Kidney epithelial cell (primary cell): Measurements from ENCODE around the gene SIRT1. TPM values are rescaled to one million over a fixed set of nuclear protein-coding genes. Genes with fewer than 3 reads are reported as not detected.
"Not testable (repeated sequence)": the region's sequence is repeated elsewhere in the genome, so short reads cannot be mapped to it uniquely, and the experiment has no call there.

ENCODE experiments used
- DNase-seq: peaks from one replicate; pipeline ENCODE4 v3.0.0-alpha.2; 2010; ENCODE audit warnings: low read depth
- H3K27me3 ChIP-seq: 2 replicates; pipeline ENCODE4 v1.6.0; 2011; ENCODE audit warnings: low read length; ENCODE audit not compliant: control insufficient read depth, insufficient read depth
- H3K36me3 ChIP-seq: 2 replicates; pipeline ENCODE4 v1.5.1; 2011; ENCODE audit warnings: low read length; ENCODE audit not compliant: control insufficient read depth, insufficient read depth
- H3K4me3 ChIP-seq: 2 replicates; pipeline ENCODE4 v1.5.1; 2011; ENCODE audit warnings: low read depth, mild to moderate bottlenecking, control low read depth, low read length
- CTCF ChIP-seq: IDR thresholded peaks from 2 replicates; pipeline ENCODE4 v1.5.1; 2011; ENCODE audit warnings: mild to moderate bottlenecking, moderate library complexity, low read length, control low read depth, inconsistent platforms; ENCODE audit not compliant: insufficient read depth, poor library complexity, severe bottlenecking
- total RNA-seq: library from RNA; depleted of rRNA; stranded (reverse); fragments of >200 nt; gene quantifications from 2 replicates; pipeline ENCODE4 v1.2.3, GENCODE V29; 2015

SIRT1 gene
- total RNA-seq, 1 donor from 2014 or later = 20.5 TPM

- Histone ChIP-seq H3K4me3 (no peak overlapping the region), H3K36me3 (no peaks in the 10 kb centered on the region), H3K27me3 (no peaks in the 10 kb centered on the region)
- DNase-seq = no peak
- no peak for TF ChIP-seq CTCF
Observed at GRCh38 chr10:67868132-67868531, 16.3 kb upstream of the SIRT1 start.

- DNase-seq = no peak
- Histone ChIP-seq H3K4me3 (no peak overlapping the region), H3K27me3 (no peaks in the 10 kb centered on the region), H3K36me3 (no peaks in the 10 kb centered on the region)
- no peak for TF ChIP-seq CTCF
Observed at GRCh38 chr10:67869996-67870395, 14.5 kb upstream of the SIRT1 start.

GRCh38 chr10:67875340-67876238, 8.9 kb upstream of the SIRT1 start:
- H3K36me3 ChIP-seq = no peaks in the 10 kb centered on the region
- H3K4me3 ChIP-seq = no peak overlapping the region
- no peak for TF ChIP-seq CTCF
- H3K27me3 ChIP-seq = no peaks in the 10 kb centered on the region
- no peak for DNase-seq

- DNase-seq, H3K4me3 ChIP-seq, H3K27me3 ChIP-seq, H3K36me3 ChIP-seq: not testable (repeated sequence)
Observed at GRCh38 chr10:67877421-67877820, 7.0 kb upstream of the SIRT1 start.

- Histone ChIP-seq H3K4me3 (no peak overlapping the region), H3K27me3 (no peaks in the 10 kb centered on the region), H3K36me3 (no peaks in the 10 kb centered on the region)
- TF ChIP-seq CTCF = no peak
- no peak for DNase-seq
Observed at GRCh38 chr10:67878133-67878532, 6.3 kb upstream of the SIRT1 start.

GRCh38 chr10:67883710-67884312, 645 bp upstream of the SIRT1 start:
- Histone ChIP-seq H3K36me3 (peaks cover 1% of the 10 kb centered on the region), H3K4me3 (peak overlapping the region; percentile 90), H3K27me3 (no peaks in the 10 kb centered on the region)
- DNase-seq = no peak
- no peak for TF ChIP-seq CTCF
